ENCODE measurements around the gene SLC2A2.

DNA sequence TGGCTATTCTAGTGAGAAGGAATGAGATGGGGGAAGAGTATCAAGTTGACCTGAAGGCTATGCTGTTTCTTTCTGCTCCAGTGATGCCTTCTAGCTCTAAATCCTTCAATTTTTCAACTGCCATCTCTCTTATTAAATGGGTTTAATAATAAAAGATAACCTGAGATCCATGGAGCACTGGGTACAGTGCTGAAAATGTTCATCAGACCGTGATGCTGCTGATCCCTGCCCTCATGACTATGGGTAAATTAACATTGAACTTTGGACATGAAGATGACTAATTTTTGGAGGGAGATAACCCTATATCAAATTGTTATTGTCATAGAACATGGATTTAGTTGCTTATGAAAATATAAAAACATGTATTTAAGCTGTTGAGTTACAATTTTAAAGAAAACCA lies 27.7 kb upstream of the SLC2A2 start:
- TF ChIP-seq, protein P1, sequence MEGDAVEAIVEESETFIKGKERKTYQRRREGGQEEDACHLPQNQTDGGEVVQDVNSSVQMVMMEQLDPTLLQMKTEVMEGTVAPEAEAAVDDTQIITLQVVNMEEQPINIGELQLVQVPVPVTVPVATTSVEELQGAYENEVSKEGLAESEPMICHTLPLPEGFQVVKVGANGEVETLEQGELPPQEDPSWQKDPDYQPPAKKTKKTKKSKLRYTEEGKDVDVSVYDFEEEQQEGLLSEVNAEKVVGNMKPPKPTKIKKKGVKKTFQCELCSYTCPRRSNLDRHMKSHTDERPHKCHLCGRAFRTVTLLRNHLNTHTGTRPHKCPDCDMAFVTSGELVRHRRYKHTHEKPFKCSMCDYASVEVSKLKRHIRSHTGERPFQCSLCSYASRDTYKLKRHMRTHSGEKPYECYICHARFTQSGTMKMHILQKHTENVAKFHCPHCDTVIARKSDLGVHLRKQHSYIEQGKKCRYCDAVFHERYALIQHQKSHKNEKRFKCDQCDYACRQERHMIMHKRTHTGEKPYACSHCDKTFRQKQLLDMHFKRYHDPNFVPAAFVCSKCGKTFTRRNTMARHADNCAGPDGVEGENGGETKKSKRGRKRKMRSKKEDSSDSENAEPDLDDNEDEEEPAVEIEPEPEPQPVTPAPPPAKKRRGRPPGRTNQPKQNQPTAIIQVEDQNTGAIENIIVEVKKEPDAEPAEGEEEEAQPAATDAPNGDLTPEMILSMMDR (IDR thresholded peaks at IDR 0.05; ENCODE audit: low read depth, low read length, missing input control), result no peak
- TF ChIP-seq EGR1 (IDR thresholded peaks at IDR 0.05; ENCODE audit: low read depth in 2 of 2), result no peak
- TF ChIP-seq GABPA (IDR thresholded peaks at IDR 0.05 in 1 of 2, conservative IDR thresholded peaks at IDR 0.05 in 1 of 2), result no peak
- no peak for TF ChIP-seq JUND (IDR thresholded peaks at IDR 0.05)
- TF ChIP-seq, protein P2, sequence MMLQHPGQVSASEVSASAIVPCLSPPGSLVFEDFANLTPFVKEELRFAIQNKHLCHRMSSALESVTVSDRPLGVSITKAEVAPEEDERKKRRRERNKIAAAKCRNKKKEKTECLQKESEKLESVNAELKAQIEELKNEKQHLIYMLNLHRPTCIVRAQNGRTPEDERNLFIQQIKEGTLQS (IDR thresholded peaks at IDR 0.05), result no peak
- TF ChIP-seq MAX (IDR thresholded peaks at IDR 0.05), result no peak
- no peak for TF ChIP-seq YY1 (IDR thresholded peaks at IDR 0.05)
- TF ChIP-seq RAD21 (IDR thresholded peaks at IDR 0.05), result no peak
- TF ChIP-seq, protein P3, sequence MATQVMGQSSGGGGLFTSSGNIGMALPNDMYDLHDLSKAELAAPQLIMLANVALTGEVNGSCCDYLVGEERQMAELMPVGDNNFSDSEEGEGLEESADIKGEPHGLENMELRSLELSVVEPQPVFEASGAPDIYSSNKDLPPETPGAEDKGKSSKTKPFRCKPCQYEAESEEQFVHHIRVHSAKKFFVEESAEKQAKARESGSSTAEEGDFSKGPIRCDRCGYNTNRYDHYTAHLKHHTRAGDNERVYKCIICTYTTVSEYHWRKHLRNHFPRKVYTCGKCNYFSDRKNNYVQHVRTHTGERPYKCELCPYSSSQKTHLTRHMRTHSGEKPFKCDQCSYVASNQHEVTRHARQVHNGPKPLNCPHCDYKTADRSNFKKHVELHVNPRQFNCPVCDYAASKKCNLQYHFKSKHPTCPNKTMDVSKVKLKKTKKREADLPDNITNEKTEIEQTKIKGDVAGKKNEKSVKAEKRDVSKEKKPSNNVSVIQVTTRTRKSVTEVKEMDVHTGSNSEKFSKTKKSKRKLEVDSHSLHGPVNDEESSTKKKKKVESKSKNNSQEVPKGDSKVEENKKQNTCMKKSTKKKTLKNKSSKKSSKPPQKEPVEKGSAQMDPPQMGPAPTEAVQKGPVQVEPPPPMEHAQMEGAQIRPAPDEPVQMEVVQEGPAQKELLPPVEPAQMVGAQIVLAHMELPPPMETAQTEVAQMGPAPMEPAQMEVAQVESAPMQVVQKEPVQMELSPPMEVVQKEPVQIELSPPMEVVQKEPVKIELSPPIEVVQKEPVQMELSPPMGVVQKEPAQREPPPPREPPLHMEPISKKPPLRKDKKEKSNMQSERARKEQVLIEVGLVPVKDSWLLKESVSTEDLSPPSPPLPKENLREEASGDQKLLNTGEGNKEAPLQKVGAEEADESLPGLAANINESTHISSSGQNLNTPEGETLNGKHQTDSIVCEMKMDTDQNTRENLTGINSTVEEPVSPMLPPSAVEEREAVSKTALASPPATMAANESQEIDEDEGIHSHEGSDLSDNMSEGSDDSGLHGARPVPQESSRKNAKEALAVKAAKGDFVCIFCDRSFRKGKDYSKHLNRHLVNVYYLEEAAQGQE (IDR thresholded peaks at IDR 0.05), result no peak
- TF ChIP-seq, protein P4, sequence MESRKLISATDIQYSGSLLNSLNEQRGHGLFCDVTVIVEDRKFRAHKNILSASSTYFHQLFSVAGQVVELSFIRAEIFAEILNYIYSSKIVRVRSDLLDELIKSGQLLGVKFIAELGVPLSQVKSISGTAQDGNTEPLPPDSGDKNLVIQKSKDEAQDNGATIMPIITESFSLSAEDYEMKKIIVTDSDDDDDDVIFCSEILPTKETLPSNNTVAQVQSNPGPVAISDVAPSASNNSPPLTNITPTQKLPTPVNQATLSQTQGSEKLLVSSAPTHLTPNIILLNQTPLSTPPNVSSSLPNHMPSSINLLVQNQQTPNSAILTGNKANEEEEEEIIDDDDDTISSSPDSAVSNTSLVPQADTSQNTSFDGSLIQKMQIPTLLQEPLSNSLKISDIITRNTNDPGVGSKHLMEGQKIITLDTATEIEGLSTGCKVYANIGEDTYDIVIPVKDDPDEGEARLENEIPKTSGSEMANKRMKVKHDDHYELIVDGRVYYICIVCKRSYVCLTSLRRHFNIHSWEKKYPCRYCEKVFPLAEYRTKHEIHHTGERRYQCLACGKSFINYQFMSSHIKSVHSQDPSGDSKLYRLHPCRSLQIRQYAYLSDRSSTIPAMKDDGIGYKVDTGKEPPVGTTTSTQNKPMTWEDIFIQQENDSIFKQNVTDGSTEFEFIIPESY (IDR thresholded peaks at IDR 0.05), result no peak
- TF ChIP-seq SP1 (IDR thresholded peaks at IDR 0.05), result no peak
- TF ChIP-seq TAF1 (conservative IDR thresholded peaks at IDR 0.05), result no peak
- TF ChIP-seq RXRA (IDR thresholded peaks at IDR 0.05), result no peak

Data from liver (tissue), 3 donors.